ENCODE results near the gene NDUFV3.

NDUFV3 gene

GRCh38 chr21:42848932-42849758 is 44.0 kb upstream of the NDUFV3 start:
- no peak for TF ChIP-seq CTCF (IDR thresholded peaks at IDR 0.05; ENCODE audit: low read depth, low read length)
- no peak overlapping the region for H3K4me3 ChIP-seq (replicated peaks in 1 of 2; ENCODE audit: low read depth in 2 of 2, low read length in 2 of 2)
- DNase-seq (ENCODE audit: low read depth in 2 of 2), result no peak

GRCh38 chr21:42849759-42850412 is 43.2 kb upstream of the NDUFV3 start:
- no peak for TF ChIP-seq CTCF (IDR thresholded peaks at IDR 0.05; ENCODE audit: low read depth, low read length)
- no peak overlapping the region for H3K4me3 ChIP-seq (replicated peaks in 1 of 2; ENCODE audit: low read depth in 2 of 2, low read length in 2 of 2)
- no peak for DNase-seq (ENCODE audit: low read depth in 2 of 2)

GRCh38 chr21:42850463-42850862 is 42.6 kb upstream of the NDUFV3 start:
- no peak for DNase-seq (ENCODE audit: low read depth in 2 of 2)
- TF ChIP-seq CTCF (IDR thresholded peaks at IDR 0.05; ENCODE audit: low read depth, low read length), result no peak
- no peak overlapping the region for H3K4me3 ChIP-seq (replicated peaks in 1 of 2; ENCODE audit: low read depth in 2 of 2, low read length in 2 of 2)

GRCh38 chr21:42850866-42851391 is 42.2 kb upstream of the NDUFV3 start:
- DNase-seq (ENCODE audit: low read depth in 2 of 2), result peak; percentile 16 to 19
- no peak overlapping the region for H3K4me3 ChIP-seq (replicated peaks in 1 of 2; ENCODE audit: low read depth in 2 of 2, low read length in 2 of 2)
- TF ChIP-seq CTCF (IDR thresholded peaks at IDR 0.05; ENCODE audit: low read depth, low read length), result peak; percentile 46

- H3K4me3 ChIP-seq (replicated peaks in 1 of 2; ENCODE audit: low read depth in 2 of 2, low read length in 2 of 2), result no peak overlapping the region
- no peak for TF ChIP-seq CTCF (IDR thresholded peaks at IDR 0.05; ENCODE audit: low read depth, low read length)
- no peak for DNase-seq (ENCODE audit: low read depth in 2 of 2)
Measured at GRCh38 chr21:42851812-42852665, 41.1 kb upstream of the NDUFV3 start.

GRCh38 chr21:42852925-42853570 is 40.1 kb upstream of the NDUFV3 start:
- DNase-seq (ENCODE audit: low read depth in 2 of 2), result no peak
- no peak overlapping the region for H3K4me3 ChIP-seq (replicated peaks in 1 of 2; ENCODE audit: low read depth in 2 of 2, low read length in 2 of 2)
- TF ChIP-seq CTCF (IDR thresholded peaks at IDR 0.05; ENCODE audit: low read depth, low read length), result no peak

Data from cardiac fibroblast (primary cell).